Choroid plexus epithelial cell (primary cell): ENCODE measurements around the gene CKS1B.

ENCODE experiments used
- DNase-seq: peaks from one replicate; pipeline ENCODE4 v3.0.0-alpha.2; 2010; ENCODE audit warnings: low read depth
- H3K4me3 ChIP-seq: 2 replicates; pipeline ENCODE4 v1.5.1; 2011; ENCODE audit warnings: low read depth, mild to moderate bottlenecking, control low read depth, low read length, moderate library complexity
- CTCF ChIP-seq: conservative IDR thresholded peaks from 2 replicates; pipeline ENCODE4 v1.5.1; 2011; ENCODE audit warnings: low read depth, mild to moderate bottlenecking, control low read depth, inconsistent platforms, low read length, moderate library complexity

Gene CKS1B

DNA sequence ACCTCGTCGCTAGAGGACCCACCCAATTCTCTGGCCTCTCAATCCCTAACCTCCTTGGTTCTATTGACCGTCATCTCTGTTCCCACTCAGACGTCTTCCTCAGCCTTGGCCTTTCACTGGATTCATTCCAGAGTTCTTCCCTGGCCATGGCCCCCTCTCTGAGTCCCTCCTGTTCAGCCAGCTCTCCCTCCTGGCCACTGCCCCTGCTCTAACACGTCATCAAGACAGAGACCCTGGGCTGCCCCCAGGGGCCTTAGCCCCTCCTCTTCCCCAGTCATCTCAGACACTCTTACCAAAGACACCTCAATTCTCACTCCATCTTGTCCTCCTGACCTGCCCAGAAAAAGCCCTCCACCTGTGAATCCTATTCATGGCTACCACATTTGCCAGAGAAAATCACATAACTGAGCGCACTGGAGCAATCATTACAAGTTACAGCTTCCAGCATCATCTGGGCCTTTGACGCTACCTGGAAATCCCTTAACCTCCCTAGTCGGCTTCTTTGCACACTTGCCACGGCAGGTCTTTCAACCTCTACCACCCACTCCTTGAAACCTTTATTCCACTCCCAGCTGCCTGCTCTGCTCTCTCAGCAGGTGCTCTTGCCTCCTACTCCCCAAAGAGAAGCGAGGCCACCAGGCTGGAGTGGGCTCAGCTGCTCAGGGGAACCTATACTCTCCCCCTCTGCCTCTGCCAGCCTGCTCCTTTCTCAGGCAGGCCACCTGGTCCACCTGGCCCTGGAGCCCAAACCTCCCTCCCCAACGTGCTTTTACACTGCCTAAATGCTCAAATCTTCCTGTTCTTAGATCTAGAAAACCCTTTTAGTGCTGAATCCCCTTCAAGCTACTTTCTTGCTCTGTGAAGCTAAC lies 45.1 kb downstream of the CKS1B start:
- TF ChIP-seq CTCF: no peak
- DNase-seq: no peak
- no peak overlapping the region for H3K4me3 ChIP-seq

GRCh38 chr1:155022136-155022926 lies 47.9 kb downstream of the CKS1B start:
- TF ChIP-seq CTCF: no peak
- H3K4me3 ChIP-seq: no peak overlapping the region
- DNase-seq: no peak

DNA sequence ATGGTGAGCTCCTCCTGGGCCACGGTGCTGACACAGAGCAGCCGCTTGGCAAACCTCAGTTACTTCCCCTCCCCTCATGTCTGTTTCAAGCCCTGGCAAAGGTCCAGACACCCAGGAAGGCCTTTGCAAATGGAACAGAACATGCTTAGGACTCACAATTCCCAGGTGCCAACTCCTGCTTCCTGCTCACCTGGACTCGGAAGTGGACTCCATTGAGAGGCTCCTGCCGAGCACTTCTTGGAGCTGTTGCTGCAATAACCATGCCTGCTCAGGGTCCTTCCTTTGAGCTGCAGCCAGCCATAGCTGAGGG lies 48.4 kb downstream of the CKS1B start:
- H3K4me3 ChIP-seq: no peak overlapping the region
- peak; percentile 18 for DNase-seq
- TF ChIP-seq CTCF: no peak

DNA sequence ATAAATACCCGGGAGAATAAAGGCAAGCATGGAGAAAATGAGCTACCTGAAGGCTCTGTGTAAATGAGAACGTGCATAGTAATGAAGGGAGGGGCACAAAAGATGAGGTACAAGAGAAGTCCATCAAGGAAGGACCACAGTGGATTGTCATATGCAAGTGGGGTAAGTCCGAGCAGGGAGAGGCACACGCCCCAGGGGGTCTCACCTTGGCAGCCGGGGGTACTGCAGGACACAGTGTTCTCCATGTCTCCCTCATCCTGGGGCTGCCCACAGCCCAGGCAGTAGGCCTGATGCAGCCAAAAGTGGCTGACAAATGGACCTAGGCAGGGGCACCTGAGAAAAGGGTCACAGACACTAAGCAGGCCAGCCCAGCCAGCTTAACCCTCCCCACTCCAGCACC lies 49.1 kb downstream of the CKS1B start:
- TF ChIP-seq CTCF: no peak
- H3K4me3 ChIP-seq: no peak overlapping the region
- no peak for DNase-seq

- DNase-seq: no peak
- no peak for TF ChIP-seq CTCF
- no peak overlapping the region for H3K4me3 ChIP-seq
Measured at GRCh38 chr1:155024315-155024714, 49.8 kb downstream of the CKS1B start.

DNA sequence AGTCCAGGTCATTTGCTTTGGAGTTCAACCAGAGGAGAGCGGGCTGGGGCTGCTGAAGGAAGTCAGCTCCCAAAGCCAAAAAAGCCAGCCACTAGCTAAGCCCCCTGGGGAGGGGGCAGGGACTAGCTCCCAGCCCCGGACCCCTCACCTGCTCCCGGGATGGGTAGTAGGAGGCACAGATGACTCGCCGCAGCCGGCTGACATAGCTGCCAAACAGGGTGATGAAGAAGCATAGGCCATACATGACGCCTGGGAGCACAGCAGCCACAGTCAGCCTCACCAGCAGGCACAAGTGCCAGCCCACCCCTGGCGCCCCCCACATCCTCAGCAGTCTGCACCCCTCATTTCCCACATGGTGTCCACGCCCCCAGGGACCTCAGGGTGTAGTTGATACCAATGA lies 51.7 kb downstream of the CKS1B start:
- no peak for TF ChIP-seq CTCF
- H3K4me3 ChIP-seq: no peak overlapping the region
- DNase-seq: no peak

- no peak for DNase-seq
- no peak for TF ChIP-seq CTCF
- no peak overlapping the region for H3K4me3 ChIP-seq
Measured at GRCh38 chr1:155026588-155026987, 52.1 kb downstream of the CKS1B start.
